GM21737 (cell line): ENCODE results near the gene PADI2.

ENCODE experiments used
- ATAC-seq: cut with Tn5 transposase; IDR thresholded peaks from one replicate; pipeline ENCODE4 v1.9.1; 2021; ENCODE audit warnings: mild to moderate bottlenecking, moderate library complexity; ENCODE audit not compliant: unreplicated experiment

The PADI2 gene

DNA sequence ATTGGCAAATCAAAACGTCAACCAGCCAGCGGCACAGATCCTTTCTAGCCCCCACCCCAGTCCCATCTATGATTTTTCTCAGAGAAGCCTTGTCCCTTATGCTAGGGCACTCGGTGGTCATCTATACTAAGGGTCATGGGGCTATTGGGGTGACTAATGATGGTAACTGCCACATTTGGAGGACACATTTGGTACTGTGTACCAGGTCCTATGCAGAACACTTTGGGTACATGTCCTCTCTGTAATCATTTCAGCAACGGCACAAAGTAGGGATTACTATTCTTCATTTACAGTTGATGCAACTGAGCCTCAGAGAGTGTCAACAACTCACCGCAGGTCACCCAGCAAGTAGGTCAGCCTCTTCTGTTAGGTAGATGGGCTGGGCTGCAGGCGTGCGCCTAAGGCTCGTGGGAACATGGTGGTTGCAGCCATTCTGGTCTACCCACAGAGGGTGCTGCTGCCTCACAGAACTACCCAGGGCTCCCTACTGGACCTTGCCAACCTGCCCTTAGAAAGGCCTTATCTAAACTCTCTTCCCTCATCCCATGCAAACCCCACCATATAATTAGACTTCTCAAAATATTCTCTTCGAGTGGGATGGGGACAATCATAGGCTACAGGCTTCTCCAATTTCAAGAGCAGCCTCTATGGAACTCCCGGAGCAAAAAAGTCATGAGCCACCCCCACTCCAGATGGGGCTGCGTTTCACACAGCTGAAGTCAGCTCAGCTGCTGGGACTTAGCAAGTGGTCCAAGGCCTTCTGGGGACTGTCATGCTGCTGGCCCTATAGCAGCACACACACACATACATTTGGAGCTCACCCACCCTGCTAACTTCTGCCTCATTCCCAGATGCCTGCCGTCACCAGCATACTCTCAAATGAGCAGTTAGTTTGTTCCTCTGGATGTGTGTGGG is 59.6 kb downstream of the PADI2 start:
- ATAC-seq, result peak; percentile 73

- ATAC-seq, result no peak
Measured at GRCh38 chr1:17056551-17056950, 62.7 kb downstream of the PADI2 start.

- ATAC-seq, result no peak
Measured at GRCh38 chr1:17055801-17056200, 63.5 kb downstream of the PADI2 start.

- peak; percentile 98 for ATAC-seq
Measured at GRCh38 chr1:17053685-17054410, 65.4 kb downstream of the PADI2 start, which contains the start of gene SDHB. SDHB (minus strand) TSS chr1:17054032; CDS start chr1:17054019, 13 bp downstream.

- no peak for ATAC-seq
Measured at GRCh38 chr1:17053086-17053684, 66.1 kb downstream of the PADI2 start.

DNA sequence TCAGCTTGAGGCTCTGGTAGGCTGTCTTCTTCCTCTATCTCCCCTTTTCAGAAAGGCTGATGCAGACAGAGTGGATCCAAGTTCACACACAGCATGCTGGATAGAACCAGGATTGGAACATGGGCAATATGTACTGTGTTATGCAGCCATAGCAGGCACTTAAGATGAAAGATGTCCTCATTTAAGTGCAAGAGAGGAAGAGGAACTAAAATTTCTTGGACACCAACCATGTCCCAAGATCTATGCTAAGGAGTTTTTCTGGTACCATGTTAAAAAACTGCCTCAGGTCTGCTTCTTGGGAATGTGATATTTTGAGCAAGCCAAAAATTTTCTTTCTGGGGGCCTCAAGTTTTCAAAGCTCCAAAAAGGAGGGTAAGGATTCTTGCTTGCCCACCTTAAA is 66.6 kb downstream of the PADI2 start:
- no peak for ATAC-seq

DNA sequence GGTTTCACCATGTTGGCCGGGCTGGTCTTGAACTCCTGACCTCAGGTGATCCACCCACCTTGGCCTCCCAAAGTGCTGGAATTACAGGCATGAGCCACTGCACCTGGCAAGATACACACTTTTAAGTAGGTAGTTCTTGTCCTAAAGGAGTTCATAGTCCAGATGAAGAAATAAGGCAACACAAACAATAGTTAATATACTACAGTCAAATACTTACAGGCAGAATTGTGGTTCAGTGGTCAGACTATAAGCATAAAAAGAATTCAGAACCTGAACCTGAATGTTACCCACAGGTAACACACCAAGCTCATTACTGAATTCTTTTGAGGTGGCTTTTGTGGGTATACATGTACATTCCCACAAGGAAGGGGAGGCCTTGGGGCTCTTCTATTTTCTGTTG is 67.2 kb downstream of the PADI2 start:
- no peak for ATAC-seq

DNA sequence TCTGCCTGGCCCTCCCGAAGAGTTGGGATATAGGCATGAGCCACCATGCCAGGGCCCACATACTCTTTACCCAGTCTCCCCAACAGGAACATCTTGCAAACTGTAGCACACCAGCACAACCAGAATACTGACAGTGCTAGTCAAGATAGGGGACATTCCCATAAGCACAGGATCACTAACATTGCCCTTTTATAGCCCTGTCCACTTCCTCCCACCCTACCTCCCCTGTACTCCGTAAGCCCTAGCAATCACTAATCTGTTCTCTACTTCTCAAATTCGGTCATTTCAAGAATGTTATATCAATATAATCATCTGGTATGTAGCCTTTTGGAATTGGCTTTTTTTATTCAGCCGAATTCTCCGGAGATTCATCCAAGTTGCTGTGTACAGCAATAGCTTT is 71.3 kb downstream of the PADI2 start:
- ATAC-seq, result no peak

DNA sequence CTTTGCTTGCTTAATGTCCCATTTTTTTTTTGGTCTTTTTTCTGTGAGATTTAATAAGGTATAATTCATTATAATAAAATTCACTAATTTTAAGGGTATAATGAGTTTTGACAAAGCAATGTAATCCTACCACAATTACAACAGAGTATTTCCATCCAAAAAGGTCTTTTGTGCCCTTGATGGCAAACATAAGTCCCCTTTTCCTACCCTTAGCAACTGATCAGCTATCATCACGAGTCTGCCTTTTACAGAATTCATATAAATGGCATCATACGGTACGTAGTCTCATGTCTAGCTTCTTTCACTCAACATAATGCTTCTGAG is 73.0 kb downstream of the PADI2 start:
- ATAC-seq, result no peak

GRCh38 chr1:17045634-17046333 is 73.5 kb downstream of the PADI2 start:
- no peak for ATAC-seq

DNA sequence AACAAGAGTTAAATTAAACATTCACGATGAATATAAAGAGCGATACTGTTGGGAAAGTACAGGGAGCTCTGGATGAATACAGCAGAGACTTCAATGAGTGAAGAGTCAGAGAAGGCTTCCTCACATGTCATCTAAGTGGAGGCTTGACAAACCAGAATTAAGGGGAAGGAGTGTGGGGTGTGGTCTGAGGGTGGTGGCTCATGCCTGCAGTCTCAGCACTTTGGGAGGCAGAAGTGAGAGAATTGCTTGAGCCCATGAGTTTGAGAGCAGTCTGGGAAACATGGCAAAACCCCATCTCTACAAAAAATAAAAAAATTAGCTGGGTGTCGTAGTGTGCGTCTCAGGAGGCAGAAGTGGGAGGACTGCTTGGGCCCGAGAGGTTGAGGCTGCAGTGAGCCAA is 74.1 kb downstream of the PADI2 start:
- no peak for ATAC-seq

DNA sequence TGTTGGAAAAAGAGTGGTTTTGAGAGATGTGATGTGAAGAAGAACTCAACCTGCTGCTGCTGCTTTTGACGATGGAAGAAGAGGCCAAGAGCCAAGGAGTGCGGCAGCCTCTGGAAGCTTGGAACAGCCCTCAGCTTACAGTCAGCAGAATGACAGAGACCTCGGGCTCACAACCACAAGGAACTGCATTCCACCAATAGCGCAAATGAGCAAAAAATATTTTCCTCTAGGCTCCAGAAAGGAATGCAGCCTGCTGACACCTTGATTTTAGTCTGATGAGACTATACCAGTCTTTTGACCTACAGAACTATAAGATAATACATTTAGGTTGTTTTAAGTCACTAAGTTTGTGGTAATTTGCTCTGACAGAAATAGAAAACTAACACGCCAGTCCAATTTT is 75.6 kb downstream of the PADI2 start:
- no peak for ATAC-seq

- ATAC-seq, result no peak
Measured at GRCh38 chr1:17040135-17040534, 79.1 kb downstream of the PADI2 start.

DNA sequence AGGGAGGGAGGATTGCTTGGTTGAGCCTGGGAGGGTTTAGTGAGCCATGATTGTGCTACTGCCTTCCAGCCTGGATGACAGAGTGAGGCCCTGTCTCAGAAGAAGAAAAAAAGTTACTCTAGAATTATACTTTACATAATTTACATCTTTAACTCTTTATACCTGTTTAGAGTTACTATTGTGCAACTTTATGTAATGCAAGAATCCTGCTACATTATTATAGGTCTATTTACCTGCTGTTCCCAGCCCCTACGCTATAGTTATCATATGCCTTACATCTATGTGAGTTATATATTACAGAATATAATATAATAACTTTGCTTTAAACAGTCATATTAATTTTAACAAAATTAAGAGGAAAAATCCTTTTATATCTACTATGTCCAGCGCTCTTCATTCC is 79.7 kb downstream of the PADI2 start:
- no peak for ATAC-seq

GRCh38 chr1:17033481-17033880 is 85.8 kb downstream of the PADI2 start:
- ATAC-seq, result no peak

DNA sequence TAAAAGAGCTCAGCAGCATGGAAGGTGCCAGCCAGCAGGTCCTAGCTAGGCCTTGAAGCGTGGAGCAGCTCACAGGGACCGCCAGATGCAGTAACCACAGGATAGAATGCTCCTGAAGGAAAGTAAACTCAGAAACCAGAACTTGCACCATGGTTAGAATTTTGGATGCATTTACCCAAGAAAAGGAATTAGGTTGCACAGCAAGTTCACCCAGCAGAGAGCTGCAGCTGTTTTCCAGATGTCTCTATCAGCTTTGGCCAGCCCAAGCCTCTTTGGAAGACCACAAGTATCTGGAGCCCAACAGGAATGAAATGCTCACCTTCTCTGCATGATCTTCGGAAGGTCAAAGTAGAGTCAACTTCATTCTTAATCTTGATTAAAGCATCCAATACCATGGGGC is 86.5 kb downstream of the PADI2 start:
- no peak for ATAC-seq

DNA sequence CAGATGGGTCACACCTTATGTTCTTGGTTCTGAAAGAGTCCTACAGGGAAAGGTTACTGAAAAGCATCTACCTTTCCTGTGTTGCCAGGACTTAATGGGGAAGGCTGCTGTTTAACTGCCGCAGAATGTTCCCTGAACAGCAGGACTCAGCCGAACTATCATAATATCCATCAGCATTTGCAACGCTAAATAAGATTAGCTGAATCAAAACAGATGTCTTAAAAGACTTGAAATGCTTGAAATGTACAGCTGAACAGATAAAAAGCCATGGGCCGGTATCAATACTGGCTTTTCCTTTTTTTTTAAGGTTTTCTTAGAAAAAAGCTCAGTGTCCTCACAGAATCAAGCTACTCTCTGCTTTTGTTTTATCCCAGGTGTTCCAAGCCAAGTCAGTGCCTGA is 87.8 kb downstream of the PADI2 start:
- no peak for ATAC-seq

DNA sequence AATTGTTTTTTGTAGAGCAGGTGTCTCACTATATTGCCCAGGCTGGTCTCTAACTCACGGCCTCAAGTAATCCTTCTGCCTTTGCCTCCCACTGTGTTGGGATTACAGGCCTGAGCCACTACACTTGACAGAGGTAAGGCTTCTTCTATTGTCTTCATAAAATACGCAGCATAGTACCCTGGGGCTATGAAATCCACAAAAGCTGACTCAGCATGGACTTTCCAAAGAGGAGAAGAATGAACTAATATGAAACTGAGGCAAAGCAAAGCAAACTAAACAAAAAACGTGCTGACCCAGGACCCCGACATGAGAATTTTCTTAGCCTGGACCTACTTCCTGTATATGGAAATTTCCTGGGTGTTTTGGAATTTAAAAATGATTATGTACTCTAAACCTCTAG is 89.0 kb downstream of the PADI2 start:
- no peak for ATAC-seq

DNA sequence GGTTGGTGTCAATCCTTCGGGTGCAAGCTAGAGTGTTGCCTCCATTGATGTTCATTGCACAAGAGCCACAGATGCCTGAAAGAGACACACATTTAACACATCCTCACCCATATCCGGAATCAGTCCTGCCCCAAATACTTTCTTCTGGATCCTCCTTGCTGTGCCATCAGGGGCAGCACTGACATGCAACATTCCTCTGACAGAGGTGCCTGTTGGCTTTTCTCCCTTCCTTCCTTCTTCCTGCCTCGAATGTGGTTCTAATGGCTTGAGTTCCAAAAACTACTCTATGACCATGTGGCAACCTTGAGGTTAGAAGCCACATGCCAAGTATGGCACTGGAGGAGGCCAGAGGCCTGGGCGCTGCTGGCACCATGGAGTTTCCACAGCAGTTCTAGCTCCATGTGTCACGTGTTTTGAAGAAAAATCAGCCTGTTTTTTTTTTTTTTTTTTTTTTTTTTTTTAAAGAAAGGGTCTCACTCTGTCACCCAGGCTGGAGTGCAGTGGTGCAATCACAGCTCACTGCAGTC is 90.5 kb downstream of the PADI2 start:
- ATAC-seq, result no peak

DNA sequence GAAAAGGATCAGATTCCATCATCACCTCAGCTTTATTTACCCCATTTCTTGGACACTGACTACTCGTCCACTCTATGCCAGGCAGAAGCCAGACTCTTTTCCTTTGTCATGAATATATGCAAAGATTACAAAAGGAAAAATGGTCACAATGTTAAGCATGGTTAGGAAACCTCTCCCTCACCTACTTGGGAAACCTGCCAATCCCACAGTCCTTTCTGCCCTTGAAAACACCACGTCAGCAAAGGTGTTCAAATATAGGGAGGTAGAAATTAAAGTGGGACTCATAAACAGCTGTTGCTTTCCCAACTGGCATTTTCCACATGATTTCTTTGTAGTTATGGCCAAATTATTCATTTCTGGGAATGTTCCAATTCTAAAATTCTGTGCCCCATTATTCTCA is 91.4 kb downstream of the PADI2 start:
- ATAC-seq, result no peak

- no peak for ATAC-seq
Measured at GRCh38 chr1:17027403-17027802, 91.8 kb downstream of the PADI2 start.
